ENCODE measurements around the gene ATG4D.

Gene ATG4D

DNA sequence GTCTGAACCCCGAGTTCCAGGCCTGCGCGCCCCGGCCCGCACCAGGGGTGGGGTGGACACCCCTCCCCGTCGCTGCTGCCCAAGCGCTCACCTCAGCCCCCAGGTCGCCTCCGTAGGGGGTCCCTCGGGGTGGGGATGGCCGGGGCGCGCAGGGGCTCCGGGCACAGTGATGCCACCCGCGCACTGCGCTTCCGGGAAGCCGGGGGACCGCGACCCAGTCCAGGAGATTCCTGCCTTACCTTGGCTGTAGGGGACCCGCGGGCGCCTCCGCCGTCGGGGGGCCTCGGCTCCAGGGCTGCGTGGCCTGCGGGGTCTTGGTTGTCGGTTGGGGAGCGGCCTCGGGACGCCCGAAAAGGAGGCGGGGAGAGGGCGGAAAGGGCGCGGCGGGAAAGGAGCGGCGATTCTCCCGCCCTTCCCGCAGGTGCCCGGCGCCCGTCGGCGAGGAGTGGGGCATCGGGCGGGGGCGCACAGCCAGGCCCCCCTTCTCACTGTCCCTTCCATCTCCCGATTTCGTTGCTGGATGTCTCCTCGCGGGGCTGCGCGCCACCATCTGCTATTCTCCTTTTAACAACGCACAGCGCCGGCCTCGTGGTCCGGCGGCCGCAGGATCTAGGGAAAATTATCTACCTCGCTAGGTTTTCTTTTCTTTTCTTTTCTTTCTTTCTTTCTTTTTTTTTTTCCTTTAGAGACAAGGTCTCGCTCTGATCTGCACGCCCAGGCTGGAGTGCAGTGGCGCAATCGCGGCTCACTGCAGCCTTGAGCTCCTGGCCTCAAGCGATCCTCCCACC is 40.5 kb upstream of the ATG4D start, which contains the start of gene KEAP1:
TSS of gene KEAP1 (minus strand) at position 355 of the 788 bp plus-strand sequence. CDS start 3,323 bp downstream, outside the sequence.
- Histone ChIP-seq H3K27ac (ENCODE audit: insufficient read depth in 1 of 2, low read depth in 1 of 2, low read length in 2 of 2, poor library complexity in 1 of 2, severe bottlenecking in 2 of 2) (peak within 1 kb of the TSS; percentile 86 to 96), H3K27me3 (replicated peaks in 2 of 5; ENCODE audit: control insufficient read depth in 4 of 5, insufficient read depth in 5 of 5, low read length in 4 of 5) (no peaks in the 10 kb centered on the region), H3K9me3 (ENCODE audit: control extremely low read depth in 1 of 5, control insufficient read depth in 4 of 5, insufficient read depth in 2 of 5, low read depth in 1 of 5, low read length in 4 of 5) (no peaks in the 10 kb centered on the region), H3K4me3 (ENCODE audit: control insufficient read depth in 1 of 7, extremely low read depth in 1 of 7, insufficient read depth in 4 of 7, low read depth in 2 of 7, low read length in 6 of 7) (peak within 1 kb of the TSS; percentile 71 to 92 (median 81)), H3K4me1 (ENCODE audit: control extremely low read depth in 1 of 4, control insufficient read depth in 4 of 4, insufficient read depth in 4 of 4, low read length in 3 of 4) (peaks cover 0 to 21% (median 16%) of the 10 kb centered on the region in 4 experiments), H3K36me3 (ENCODE audit: control insufficient read depth in 4 of 4, insufficient read depth in 4 of 4, low read length in 3 of 4) (peaks cover 2 to 23% (median 9%) of the 10 kb centered on the region in 4 experiments)
- ChIA-PET CTCF (interaction anchor here (1.1 to 1.3 kb wide), 4 partner anchors 9 to 64 kb away, joined by 3 to 5 read pairs (median 3); partner anchors contain the start of gene S1PR5), POLR2A (interaction anchor here (0.6 kb wide), 1 partner anchor 164 kb away, joined by 3 read pairs; no protein-coding TSS in a partner anchor)
- 2% methylated on average over 69 of the region's 73 CpGs for WGBS (ENCODE audit: insufficient coverage)
- DNase-seq, result peak in 2 of 3 donors; percentile 79 to 84

DNA sequence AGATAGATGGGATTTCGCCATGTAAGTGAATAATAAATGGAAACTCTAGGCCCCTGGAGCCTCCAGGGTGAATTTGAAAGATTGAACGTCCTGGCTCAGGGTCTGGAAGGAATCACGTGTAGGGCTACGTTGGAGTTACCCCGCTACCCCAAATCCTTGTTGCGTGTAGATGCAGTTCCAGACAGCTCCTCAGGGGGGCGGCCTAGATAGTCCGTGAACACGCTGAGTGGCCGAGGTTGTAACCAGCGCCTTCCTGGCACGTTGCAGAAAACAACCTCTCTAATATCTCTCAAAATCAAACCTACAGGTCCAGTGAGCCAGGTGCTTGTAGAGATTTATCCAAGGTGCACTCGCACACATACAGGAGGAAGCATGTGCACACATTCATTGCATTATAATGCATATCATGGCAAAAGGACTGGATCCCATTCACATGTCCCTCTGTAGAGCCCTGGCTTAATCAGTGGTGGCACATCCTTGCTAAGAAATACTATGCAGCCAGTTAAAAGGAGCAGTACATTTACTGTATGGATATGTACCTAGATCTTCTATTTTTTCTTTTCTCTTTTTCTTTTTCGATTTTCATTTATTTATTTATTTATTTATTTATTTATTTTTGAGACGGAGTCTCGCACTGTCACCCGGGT is 38.0 kb upstream of the ATG4D start:
- DNase-seq, result peak; percentile 81 to 91 (median 88)
- Histone ChIP-seq H3K4me3 (ENCODE audit: control insufficient read depth in 1 of 7, extremely low read depth in 1 of 7, insufficient read depth in 4 of 7, low read depth in 2 of 7, low read length in 6 of 7) (peak overlapping the region in 1 of 7 experiments; percentile 11), H3K4me1 (ENCODE audit: control extremely low read depth in 1 of 4, control insufficient read depth in 4 of 4, insufficient read depth in 4 of 4, low read length in 3 of 4) (peaks cover 0 to 24% (median 20%) of the 10 kb centered on the region in 4 experiments), H3K27me3 (replicated peaks in 2 of 5; ENCODE audit: control insufficient read depth in 4 of 5, insufficient read depth in 5 of 5, low read length in 4 of 5) (peaks cover 0 to 3% (median 0%) of the 10 kb centered on the region in 5 experiments), H3K36me3 (ENCODE audit: control insufficient read depth in 4 of 4, insufficient read depth in 4 of 4, low read length in 3 of 4) (peaks cover 0 to 3% (median 0%) of the 10 kb centered on the region in 4 experiments), H3K27ac (ENCODE audit: insufficient read depth in 1 of 2, low read depth in 1 of 2, low read length in 2 of 2, poor library complexity in 1 of 2, severe bottlenecking in 2 of 2) (no peak overlapping the region), H3K9me3 (ENCODE audit: control extremely low read depth in 1 of 5, control insufficient read depth in 4 of 5, insufficient read depth in 2 of 5, low read depth in 1 of 5, low read length in 4 of 5) (no peaks in the 10 kb centered on the region)
- 14% methylated on average over 6 of the region's 17 CpGs for WGBS (ENCODE audit: insufficient coverage)
- ChIA-PET CTCF (interaction anchor here (0.7 to 1.3 kb wide), 8 partner anchors 11 to 255 kb away, joined by 3 to 5 read pairs (median 3); partner anchors contain the start of gene CDKN2D), POLR2A (no interaction called here)

DNA sequence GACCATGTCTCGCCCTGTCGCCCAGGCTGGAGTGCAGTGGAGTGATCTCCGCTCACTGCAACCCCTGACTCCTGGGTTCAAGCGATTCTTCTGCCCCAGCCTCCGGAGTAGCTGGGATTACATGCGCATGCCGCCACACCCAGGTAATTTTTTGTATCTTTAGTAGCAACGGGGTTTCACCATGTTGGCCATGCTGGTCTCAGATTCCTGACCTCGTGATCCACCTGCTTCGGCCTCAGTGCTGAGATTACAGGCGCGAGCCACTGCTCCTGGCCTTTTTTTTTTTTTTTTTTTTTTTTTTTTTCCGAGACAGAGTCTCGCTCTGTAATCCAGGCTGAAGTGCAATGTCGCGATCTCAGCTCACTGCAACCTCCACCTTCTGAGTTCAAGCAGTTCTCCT is 35.7 kb upstream of the ATG4D start:
- POLR2A ChIA-PET, result interaction anchor here (0.6 kb wide), 1 partner anchor 10 kb away, joined by 6 read pairs; no protein-coding TSS in a partner anchor
- Histone ChIP-seq H3K27ac (ENCODE audit: insufficient read depth in 1 of 2, low read depth in 1 of 2, low read length in 2 of 2, poor library complexity in 1 of 2, severe bottlenecking in 2 of 2) (no peak overlapping the region), H3K9me3 (ENCODE audit: control extremely low read depth in 1 of 5, control insufficient read depth in 4 of 5, insufficient read depth in 2 of 5, low read depth in 1 of 5, low read length in 4 of 5) (no peaks in the 10 kb centered on the region), H3K4me3 (ENCODE audit: control insufficient read depth in 1 of 7, extremely low read depth in 1 of 7, insufficient read depth in 4 of 7, low read depth in 2 of 7, low read length in 6 of 7) (no peak overlapping the region), H3K27me3 (replicated peaks in 2 of 5; ENCODE audit: control insufficient read depth in 4 of 5, insufficient read depth in 5 of 5, low read length in 4 of 5) (peaks cover 0 to 19% (median 2%) of the 10 kb centered on the region in 5 experiments), H3K36me3 (ENCODE audit: control insufficient read depth in 4 of 4, insufficient read depth in 4 of 4, low read length in 3 of 4) (no peaks in the 10 kb centered on the region), H3K4me1 (ENCODE audit: control extremely low read depth in 1 of 4, control insufficient read depth in 4 of 4, insufficient read depth in 4 of 4, low read length in 3 of 4) (peaks cover 0 to 12% (median 9%) of the 10 kb centered on the region in 4 experiments)
- no peak for DNase-seq
- WGBS (ENCODE audit: insufficient coverage), result 95% methylated on average over 14 of the region's 16 CpGs
- CTCF ChIA-PET, result interaction anchor here (0.5 to 5.8 kb wide), 11 partner anchors 9 to 54 kb away, joined by 3 to 37 read pairs (median 4); partner anchors contain the start of gene S1PR5

DNA sequence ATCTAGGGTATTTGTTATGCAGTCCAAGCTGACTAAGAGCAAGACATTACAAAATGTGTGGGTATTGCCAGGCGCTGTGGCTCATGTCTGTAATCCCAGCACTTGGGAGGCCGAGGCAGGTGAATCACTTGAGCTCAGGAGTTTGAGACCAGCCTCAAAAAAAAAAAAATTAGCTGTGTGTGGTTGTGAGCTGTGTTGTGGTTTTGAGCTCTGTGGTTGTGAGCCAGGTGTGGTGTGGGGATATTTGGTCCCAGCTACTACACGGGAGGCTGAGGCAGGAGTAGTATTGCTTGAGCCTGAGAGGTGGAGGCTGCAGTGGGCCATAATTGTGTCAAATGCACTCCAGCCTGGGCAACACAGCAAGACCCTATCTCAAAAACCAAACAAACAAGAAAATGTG is 35.0 kb upstream of the ATG4D start:
- 100% methylated on average over 1 of the region's 3 CpGs for WGBS (ENCODE audit: insufficient coverage)

DNA sequence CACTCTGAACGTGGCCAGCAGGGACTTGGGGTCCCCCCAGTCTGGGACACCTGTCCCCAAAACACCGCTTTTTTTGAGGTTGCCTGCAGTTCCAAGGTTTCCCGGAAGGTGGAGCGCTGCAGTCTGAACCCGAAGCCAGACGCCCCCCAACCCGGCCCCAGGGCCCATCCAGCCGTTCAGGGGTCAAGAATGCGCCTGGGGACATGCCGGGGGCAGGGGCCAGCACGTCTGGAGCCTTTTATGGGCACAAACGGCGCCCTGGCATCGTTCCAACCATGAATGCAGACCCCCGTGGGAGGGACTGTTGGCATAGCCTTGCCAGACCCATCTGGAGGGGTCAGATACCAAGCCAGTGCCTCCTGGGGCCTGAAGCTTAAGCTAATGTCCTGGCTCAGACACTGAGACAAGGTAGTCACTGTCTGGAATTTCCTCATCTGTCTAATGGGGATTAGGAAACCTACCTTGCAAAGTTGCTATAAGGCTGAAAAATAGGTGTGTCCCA is 33.4 kb upstream of the ATG4D start:
- no peak overlapping the region for H3K27ac ChIP-seq (ENCODE audit: insufficient read depth in 1 of 2, low read depth in 1 of 2, low read length in 2 of 2, poor library complexity in 1 of 2, severe bottlenecking in 2 of 2)
- H3K9me3 ChIP-seq (ENCODE audit: control extremely low read depth in 1 of 5, control insufficient read depth in 4 of 5, insufficient read depth in 2 of 5, low read depth in 1 of 5, low read length in 4 of 5), result no peaks in the 10 kb centered on the region
- POLR2A ChIA-PET, result interaction anchor here (0.9 kb wide), 1 partner anchor 31 kb away, joined by 4 read pairs; no protein-coding TSS in a partner anchor
- WGBS (ENCODE audit: insufficient coverage), result 15% methylated on average over 11 of the region's 15 CpGs
- no peak overlapping the region for H3K4me3 ChIP-seq (ENCODE audit: control insufficient read depth in 1 of 7, extremely low read depth in 1 of 7, insufficient read depth in 4 of 7, low read depth in 2 of 7, low read length in 6 of 7)
- DNase-seq, result peak; percentile 40 to 55 (median 47)
- H3K4me1 ChIP-seq (ENCODE audit: control extremely low read depth in 1 of 4, control insufficient read depth in 4 of 4, insufficient read depth in 4 of 4, low read length in 3 of 4), result peaks cover 0 to 21% (median 17%) of the 10 kb centered on the region in 4 experiments
- CTCF ChIA-PET, result interaction anchor here (0.7 to 5.8 kb wide), 8 partner anchors 13 to 325 kb away, joined by 3 to 37 read pairs (median 3); partner anchors contain the start of gene TMED1
- H3K36me3 ChIP-seq (ENCODE audit: control insufficient read depth in 4 of 4, insufficient read depth in 4 of 4, low read length in 3 of 4), result no peaks in the 10 kb centered on the region
- peaks cover 0 to 42% (median 14%) of the 10 kb centered on the region in 5 experiments for H3K27me3 ChIP-seq (replicated peaks in 2 of 5; ENCODE audit: control insufficient read depth in 4 of 5, insufficient read depth in 5 of 5, low read length in 4 of 5)

More for the DNA sequence above, 35.0 kb upstream of the ATG4D start:
- Histone ChIP-seq H3K9me3 (ENCODE audit: control extremely low read depth in 1 of 5, control insufficient read depth in 4 of 5, insufficient read depth in 2 of 5, low read depth in 1 of 5, low read length in 4 of 5) (no peaks in the 10 kb centered on the region), H3K4me3 (ENCODE audit: control insufficient read depth in 1 of 7, extremely low read depth in 1 of 7, insufficient read depth in 4 of 7, low read depth in 2 of 7, low read length in 6 of 7) (no peak overlapping the region), H3K36me3 (ENCODE audit: control insufficient read depth in 4 of 4, insufficient read depth in 4 of 4, low read length in 3 of 4) (no peaks in the 10 kb centered on the region), H3K27ac (ENCODE audit: insufficient read depth in 1 of 2, low read depth in 1 of 2, low read length in 2 of 2, poor library complexity in 1 of 2, severe bottlenecking in 2 of 2) (no peak overlapping the region), H3K4me1 (ENCODE audit: control extremely low read depth in 1 of 4, control insufficient read depth in 4 of 4, insufficient read depth in 4 of 4, low read length in 3 of 4) (peaks cover 0 to 10% (median 6%) of the 10 kb centered on the region in 4 experiments), H3K27me3 (replicated peaks in 2 of 5; ENCODE audit: control insufficient read depth in 4 of 5, insufficient read depth in 5 of 5, low read length in 4 of 5) (peaks cover 0 to 26% (median 8%) of the 10 kb centered on the region in 5 experiments)
- DNase-seq, result no peak
- ChIA-PET POLR2A (interaction anchor here (0.7 kb wide), 1 partner anchor 135 kb away, joined by 3 read pairs; no protein-coding TSS in a partner anchor), CTCF (interaction anchor here (0.6 to 5.8 kb wide), 10 partner anchors 8 to 64 kb away, joined by 3 to 37 read pairs (median 6); partner anchors contain the start of gene S1PR5)

DNA sequence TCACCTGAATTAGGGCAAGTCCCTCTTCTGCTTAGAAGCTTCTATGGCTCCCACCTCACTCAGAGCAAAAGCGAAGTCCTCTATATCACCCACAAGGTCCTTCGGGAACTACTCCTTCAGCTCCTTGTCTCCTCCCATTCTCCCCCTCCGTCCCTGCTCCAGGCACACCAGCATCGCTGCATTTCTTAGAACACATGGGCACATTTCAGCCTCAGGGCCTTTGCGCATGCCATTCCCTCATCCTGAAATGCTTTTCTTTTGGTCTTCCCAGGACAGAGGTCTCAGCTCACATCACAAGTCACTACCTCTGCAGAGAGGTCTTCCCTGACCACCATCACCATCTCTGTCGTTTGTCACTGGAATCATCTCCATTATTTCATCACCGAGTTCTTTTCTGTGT is 30.5 kb upstream of the ATG4D start:
- peaks cover 4 to 71% (median 34%) of the 10 kb centered on the region in 5 experiments for H3K27me3 ChIP-seq (replicated peaks in 2 of 5; ENCODE audit: control insufficient read depth in 4 of 5, insufficient read depth in 5 of 5, low read length in 4 of 5)
- H3K4me1 ChIP-seq (ENCODE audit: control extremely low read depth in 1 of 4, control insufficient read depth in 4 of 4, insufficient read depth in 4 of 4, low read length in 3 of 4), result peaks cover 0 to 32% (median 28%) of the 10 kb centered on the region in 4 experiments
- no peaks in the 10 kb centered on the region for H3K9me3 ChIP-seq (ENCODE audit: control extremely low read depth in 1 of 5, control insufficient read depth in 4 of 5, insufficient read depth in 2 of 5, low read depth in 1 of 5, low read length in 4 of 5)
- 87% methylated on average over 5 of the region's 7 CpGs for WGBS (ENCODE audit: insufficient coverage)
- ChIA-PET POLR2A (no interaction called here), CTCF (interaction anchor here (1.0 to 5.8 kb wide), 4 partner anchors 29 to 67 kb away, joined by 3 to 37 read pairs (median 5); no protein-coding TSS in a partner anchor)
- DNase-seq, result no peak
- H3K36me3 ChIP-seq (ENCODE audit: control insufficient read depth in 4 of 4, insufficient read depth in 4 of 4, low read length in 3 of 4), result no peaks in the 10 kb centered on the region
- no peak overlapping the region for H3K4me3 ChIP-seq (ENCODE audit: control insufficient read depth in 1 of 7, extremely low read depth in 1 of 7, insufficient read depth in 4 of 7, low read depth in 2 of 7, low read length in 6 of 7)
- H3K27ac ChIP-seq (ENCODE audit: insufficient read depth in 1 of 2, low read depth in 1 of 2, low read length in 2 of 2, poor library complexity in 1 of 2, severe bottlenecking in 2 of 2), result no peak overlapping the region
